ENCODE results near the gene ERGIC2.

ERGIC2 gene

GRCh38 chr12:29374913-29375312, 6.1 kb downstream of the ERGIC2 start:
- no peak for DNase-seq

- DNase-seq = no peak
Measured at GRCh38 chr12:29374012-29374411, 7.0 kb downstream of the ERGIC2 start.

GRCh38 chr12:29365091-29365490, 15.9 kb downstream of the ERGIC2 start:
- DNase-seq = no peak

GRCh38 chr12:29354954-29355353, 26.0 kb downstream of the ERGIC2 start:
- no peak for DNase-seq

GRCh38 chr12:29350080-29350479, 30.9 kb downstream of the ERGIC2 start:
- DNase-seq = no peak

GRCh38 chr12:29346769-29347421, 34.1 kb downstream of the ERGIC2 start:
- no peak for DNase-seq

GRCh38 chr12:29343022-29343799, 37.8 kb downstream of the ERGIC2 start:
- no peak for DNase-seq

GRCh38 chr12:29337325-29337724, 43.6 kb downstream of the ERGIC2 start:
- no peak for DNase-seq

GRCh38 chr12:29334937-29335336, 46.0 kb downstream of the ERGIC2 start:
- DNase-seq = no peak

GRCh38 chr12:29333178-29333577, 47.8 kb downstream of the ERGIC2 start:
- DNase-seq = no peak

GRCh38 chr12:29329411-29329810, 51.6 kb downstream of the ERGIC2 start:
- DNase-seq = no peak

- no peak for DNase-seq
Measured at GRCh38 chr12:29322157-29322556, 58.8 kb downstream of the ERGIC2 start.

GRCh38 chr12:29320295-29321085, 60.5 kb downstream of the ERGIC2 start:
- no peak for DNase-seq

- peak; percentile 23 to 36 for DNase-seq
Measured at GRCh38 chr12:29317556-29318363, 63.2 kb downstream of the ERGIC2 start.

- DNase-seq = no peak
Measured at GRCh38 chr12:29316752-29317151, 64.2 kb downstream of the ERGIC2 start.

- no peak for DNase-seq
Measured at GRCh38 chr12:29314416-29314815, 66.6 kb downstream of the ERGIC2 start.

- DNase-seq = no peak
Measured at GRCh38 chr12:29310899-29311298, 70.1 kb downstream of the ERGIC2 start.

- no peak for DNase-seq
Measured at GRCh38 chr12:29309320-29309902, 71.6 kb downstream of the ERGIC2 start.

GRCh38 chr12:29306682-29307081, 74.3 kb downstream of the ERGIC2 start:
- no peak for DNase-seq

GRCh38 chr12:29306266-29306665, 74.7 kb downstream of the ERGIC2 start:
- no peak for DNase-seq

- no peak for DNase-seq
Measured at GRCh38 chr12:29304388-29304787, 76.6 kb downstream of the ERGIC2 start.

GRCh38 chr12:29301114-29301513, 79.9 kb downstream of the ERGIC2 start:
- DNase-seq = no peak
